Middle frontal gyrus (tissue), 1 donor: ENCODE measurements around the gene GBGT1.

Experiments
- DNase-seq: peaks from one replicate; pipeline ENCODE4 v3.0.0-alpha.2; 2015; ENCODE audit warnings: low spot score; ENCODE audit errors: extremely low spot score

Gene GBGT1

DNA sequence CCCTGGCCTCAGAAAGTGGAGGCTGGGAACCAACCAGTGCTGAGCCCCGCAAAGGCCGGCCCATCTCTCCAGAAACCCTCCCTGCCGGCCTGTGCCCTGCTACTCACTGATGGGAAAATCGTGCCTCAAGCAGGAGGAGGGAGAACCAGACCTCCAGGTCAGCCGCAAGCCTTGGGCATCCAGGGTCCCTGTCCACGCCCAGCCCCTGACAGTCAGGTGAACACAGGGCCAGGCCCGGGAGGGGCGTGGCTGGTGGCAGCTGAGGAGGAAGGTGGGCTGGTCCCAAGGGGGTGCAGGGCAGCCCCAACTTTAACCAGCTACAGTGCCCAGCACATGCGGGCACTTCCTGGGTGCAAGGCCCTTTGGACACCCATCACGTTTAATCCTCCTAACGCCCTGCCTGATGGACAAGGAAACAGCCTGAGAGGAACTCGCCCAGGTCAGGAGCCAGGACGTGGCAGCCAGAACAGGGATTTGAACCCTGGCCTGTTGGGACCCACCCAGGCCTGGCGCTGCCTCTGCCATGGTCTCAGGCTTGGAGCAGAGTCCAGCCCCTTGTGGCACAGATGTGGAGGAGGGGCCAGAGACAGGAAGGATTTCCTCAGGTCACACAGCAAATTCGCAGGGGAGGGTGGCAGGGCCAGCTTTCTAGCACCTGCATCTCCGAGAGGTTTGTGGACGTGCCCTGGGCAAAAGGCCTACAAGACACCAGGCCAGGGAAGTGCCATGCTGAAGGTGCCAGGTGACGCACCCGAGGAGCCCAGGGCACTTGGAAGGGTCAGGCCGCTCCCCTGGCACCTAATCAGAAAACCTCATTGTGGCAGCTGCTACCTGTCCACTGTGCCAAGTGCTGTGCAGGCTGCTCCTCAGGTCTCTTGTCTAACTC is 47.1 kb downstream of the GBGT1 start:
- DNase-seq, result no peak

DNA sequence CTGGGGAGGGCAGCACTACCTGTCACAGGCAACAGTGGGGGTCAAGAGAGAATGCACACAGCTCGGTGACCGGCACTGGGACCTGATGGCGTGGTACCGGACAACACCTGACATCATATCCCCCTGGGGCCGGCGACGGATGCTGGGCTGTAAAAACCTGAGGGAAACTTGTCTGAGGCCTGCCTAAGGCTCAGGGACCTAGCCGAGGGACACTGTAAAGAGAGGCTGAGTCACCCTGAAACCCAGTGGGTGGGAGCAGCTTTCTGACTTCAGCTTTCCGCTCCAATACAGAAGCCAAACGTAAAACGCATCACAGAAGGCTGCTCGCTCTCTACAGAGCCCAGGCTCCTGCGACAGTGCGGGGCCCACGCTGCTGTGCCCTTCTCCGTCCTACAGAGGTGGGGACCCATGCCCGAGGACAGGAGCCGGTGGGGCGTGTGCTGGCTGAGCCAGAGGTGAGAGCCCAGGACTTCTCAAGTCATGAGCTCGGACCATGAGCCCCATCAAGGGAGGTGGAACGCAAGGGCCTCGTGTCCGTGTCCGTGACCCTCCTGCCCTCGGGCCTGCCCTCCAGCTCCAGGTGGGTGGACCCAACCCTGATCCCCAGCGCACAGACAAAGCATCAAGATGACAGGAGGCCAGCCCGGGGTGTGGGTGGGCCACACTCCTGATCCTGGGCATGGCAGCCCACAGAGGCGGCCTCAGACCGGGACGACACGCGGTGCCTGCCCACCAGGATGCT is 47.9 kb downstream of the GBGT1 start:
- no peak for DNase-seq

DNA sequence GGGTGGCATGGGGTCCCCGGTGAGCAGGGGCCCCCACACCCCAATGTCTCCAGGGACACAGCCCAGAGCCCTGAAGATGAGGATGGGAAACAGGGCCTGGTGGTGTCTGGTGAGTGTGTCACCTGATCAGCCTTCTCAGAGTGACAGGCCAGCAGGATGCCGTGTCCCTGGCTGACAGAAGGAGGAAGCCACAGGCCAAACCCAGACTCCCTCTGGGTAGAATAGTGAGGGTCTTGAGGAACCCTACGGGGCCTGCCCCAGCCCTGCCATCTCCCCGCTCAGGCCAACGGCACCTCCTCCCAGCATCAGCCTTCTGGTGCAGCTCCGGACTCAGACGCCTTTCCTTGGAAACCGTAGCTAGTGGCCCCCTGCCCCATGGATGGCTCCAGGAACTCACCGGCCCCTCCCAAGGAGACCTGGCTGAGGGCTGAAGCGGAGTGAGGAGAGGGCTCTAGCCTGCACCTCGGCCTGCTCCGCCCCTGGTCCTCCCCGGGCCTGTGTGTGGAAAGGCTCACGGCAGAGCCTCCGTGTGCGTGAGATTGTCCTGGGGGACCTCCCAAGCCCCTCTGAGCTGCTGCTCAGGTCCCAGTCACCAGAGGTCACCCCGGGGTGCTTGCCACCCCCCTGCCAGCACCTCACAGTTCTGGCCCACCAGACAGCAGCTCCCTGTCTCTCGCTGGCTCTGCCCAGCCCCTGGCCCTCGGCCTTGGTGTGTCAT is 48.7 kb downstream of the GBGT1 start:
- DNase-seq, result no peak

DNA sequence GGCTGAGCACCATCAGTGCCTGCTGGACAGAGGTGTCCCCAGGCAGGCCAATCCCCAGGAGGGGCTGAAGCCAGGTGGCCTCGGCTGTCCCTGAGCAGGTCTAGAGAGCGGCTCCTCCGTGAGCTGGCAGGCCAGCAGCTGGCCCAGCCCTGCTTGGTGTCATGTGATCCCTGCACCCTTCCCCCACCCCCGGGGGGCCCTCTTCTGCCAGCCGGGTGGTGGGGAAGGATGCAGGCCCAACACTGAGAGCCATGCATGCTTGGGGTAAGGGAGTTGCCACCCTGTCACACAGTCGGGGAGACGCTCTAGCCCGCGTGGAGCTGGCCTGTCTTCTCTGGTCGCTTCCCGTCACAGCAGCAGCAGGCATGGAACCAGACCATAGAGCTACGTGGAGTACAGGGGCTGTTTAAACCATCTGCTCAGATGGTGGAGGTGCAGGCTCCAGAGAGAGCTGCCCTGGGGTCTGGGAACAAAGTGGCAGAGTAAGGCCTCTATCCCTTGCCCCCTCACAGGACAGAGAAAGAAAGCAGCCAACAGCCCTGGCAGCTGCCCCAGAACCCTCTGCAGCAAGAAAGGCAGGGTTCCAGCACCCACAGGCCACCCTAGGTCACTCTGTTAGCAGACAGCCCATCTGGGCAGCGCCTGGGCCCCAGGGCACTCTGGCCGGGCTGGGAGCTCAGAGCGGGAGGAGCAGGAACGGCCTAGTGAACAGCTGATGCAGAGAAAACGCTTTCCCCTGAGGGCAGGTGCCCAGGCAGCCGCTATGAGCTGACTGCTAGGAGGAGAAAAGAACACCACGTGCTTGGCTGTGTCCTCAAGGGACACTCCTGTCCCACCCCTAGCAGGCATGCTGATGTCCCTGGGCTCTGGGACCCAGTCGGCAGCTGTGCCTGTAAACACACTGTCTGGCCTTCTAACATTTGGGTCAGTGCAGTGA is 49.5 kb downstream of the GBGT1 start:
- no peak for DNase-seq

DNA sequence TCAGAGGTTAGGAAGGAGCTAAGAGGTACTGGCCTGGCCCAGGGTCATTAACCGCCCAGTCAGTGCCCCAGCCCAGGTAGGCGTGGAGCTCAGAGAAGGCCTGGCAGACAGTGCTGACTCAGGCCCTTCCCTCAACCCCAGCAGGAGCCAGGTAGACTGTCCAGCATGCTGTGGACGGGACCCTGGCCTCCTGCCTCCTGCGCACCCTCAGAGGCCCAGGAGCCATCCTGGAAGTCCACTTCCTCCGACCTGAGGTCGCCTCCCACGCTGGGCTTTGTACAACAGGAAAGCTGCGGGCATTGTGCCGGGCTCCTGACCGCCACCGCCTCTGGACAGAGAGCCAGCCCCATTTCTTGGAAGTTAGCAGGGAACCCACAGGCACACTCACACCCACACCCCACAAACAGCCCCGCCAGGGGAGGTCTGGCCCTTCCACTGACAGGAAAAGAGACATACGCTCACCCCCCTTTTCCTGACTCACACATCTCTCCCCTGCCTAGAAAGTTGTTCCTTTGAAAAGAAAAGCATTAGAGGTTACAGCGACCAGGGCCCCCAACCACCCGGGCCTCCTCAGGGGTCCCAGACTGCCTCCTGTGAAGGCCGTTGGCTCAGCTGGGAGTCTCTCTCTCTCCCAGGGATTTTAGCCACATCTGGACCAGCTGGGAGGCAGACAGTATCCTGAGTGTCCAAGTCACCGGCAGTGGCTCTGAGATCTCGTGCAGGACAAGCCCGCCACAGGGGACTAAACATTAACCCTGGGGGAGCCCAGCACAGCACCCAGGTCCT is 50.4 kb downstream of the GBGT1 start:
- DNase-seq, result no peak

DNA sequence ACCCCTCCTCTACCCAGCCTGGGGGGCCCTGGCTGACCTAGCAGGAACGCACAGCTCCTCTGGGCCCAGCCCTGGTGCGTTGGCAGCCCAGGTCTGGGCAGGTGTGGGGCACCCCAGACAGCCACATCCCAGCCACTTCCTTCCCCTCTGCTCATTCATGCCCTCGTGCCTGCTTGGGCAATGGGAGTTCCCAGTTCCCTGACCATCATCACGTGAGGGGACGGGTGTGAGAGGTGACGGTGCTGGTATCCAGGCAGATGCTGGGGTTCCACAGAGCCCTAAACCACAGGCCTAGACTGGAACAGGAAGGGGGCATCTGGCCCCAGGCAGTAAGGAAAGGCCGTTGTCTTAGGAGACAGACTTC is 51.1 kb downstream of the GBGT1 start:
- no peak for DNase-seq

DNA sequence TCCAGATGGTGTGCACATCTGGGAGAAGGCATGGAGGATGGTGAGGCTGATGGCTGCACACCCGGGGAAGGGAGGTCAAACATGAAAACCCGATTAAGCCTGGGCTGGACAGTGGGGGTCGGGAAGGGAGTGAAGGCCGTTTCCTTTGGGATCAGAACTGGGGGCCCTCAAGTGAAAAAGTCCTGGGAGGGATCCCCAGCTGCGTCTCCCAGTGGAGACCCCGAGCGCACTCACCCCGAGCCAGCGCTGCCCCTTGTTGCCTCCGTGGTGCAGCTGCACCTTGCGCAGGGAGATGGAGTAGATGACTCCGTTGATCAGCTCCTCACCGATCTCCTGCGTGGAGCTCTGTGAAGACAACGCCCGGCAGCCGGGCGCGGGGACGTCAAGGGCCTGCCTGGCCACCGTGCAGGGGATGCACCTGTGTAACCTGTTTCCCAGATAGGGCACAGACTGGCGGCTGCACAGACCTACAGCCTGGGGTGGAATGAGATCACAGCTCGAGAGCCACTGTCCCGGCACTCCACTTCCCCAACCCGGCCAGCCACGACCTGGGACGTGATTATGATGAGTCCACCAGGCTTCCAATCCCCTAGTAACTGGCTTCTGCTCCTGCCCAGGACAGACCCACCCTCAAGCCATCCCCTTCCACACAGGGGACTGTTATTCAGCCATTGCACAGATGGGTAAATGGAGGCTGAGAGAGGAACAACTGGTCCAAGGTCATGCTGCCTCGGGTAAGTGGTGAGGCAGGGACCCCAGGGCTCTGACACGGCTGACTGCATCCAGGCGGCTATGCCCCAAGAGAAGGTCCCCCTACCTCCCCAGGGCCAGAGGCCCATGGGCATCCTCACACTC is 51.7 kb downstream of the GBGT1 start:
- DNase-seq, result no peak

DNA sequence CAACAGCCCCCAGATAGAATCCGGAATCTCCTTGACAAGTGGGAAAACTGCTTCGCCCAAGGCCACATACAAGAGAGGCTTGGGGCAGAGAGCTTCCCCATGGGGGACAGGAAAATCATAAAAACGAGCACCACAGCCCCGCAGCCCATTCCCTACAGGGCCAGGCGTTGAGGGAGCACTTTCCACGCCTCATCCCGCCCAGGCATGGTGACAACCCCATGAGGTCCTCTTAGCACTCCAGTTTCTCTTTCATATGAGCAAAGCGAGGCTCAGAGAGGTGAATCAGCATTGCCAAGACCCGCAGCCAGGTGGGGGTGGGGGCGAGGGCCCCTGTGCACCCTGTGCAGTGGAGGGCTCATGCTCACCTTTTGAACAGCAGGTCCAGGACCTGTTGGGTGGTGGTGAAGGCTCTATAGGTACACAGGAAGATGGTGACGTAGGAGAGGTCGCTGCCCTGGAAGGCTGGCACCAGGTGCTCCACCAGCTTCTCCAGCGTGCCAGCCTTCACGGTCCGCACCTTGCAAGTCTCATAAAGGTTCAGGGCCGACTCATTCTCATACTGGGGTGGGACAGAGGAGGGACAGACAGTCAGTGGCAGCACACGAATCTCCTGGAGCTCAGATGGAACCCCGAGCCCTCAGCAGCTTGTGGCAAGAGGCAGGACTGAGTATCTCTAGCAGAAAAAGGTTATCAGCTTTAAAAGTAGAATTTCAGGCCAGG is 53.6 kb downstream of the GBGT1 start:
- no peak for DNase-seq

DNA sequence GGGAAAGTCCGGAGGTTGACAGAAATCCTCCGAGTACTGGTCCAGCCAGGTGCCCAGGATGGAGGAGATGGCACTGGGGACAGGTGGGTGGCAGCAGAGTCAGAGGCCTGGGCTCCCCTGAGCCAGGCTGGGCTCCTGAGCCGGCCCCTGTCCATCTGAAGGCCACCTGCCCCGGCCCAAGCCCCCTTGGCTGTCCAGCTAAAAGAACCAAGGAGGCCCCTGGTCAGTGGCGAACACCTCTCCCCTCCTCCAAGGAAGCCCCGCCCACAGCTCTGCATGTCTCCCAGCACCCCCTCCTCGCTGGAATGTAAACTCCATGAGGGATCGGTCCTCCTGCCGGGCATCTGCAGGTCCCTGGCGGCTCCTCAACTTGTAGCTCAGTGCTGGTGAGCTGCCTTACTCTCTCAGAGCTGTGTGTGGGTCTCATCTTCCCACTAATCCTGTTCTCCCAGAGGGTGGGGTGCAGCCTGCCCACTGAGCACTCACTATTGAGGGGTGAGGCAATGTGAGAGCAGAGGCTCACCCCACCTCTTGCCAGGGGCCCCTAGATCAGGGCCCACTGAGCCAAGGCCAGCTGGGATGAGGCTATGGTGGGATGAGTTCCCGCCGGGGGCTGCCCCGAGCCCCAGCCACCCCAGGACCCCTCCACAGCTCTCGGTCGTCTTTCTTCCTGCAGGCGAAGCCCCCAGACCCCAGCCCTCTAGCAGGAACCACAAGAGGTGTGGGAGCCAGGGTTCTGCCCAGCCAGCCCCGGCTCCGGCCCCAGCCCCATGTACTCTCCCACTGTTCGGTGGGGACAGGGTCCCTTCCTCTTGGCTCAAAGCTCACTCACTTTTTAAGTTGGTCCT is 54.7 kb downstream of the GBGT1 start:
- DNase-seq, result no peak

DNA sequence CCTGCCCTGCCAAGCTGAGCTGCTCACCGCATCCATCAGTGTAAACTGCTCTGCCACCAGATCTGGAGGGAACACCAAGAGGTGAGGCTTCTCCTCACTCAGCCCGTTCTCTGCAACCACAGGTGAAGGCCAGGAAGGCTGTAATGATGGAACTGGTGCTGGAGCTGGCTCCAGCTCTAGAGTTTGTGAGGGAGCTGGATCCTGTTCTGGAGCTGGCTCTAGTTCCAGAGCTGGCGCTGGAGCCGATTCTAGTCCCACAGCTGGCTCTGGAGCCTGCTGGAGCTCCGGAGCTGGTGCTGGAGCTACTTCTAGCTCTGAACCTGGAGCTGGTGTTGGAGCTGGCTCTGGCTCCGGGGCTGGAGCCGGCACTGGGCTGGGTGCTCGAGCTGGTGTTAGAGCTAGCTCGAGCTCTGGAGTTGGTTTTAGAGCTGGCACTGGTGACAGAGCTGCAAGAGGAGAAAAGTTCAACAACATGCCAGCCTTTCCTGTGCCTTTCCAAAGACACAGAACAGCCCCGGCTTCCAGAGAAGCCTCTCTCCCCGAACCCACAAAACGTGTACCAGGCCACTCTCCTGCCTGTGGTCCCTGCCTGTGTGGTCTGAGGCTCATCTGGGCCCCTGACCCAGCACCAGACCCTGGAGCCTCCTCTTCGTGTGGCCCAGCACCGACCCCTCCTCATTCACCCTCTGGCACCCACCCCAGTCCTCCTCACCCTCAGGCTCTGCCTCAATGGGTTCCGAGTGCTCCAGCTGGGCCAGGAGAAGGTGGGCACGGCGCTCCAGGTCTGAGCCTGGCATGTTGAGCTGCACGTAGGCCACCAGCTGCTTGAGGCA is 55.5 kb downstream of the GBGT1 start:
- no peak for DNase-seq

DNA sequence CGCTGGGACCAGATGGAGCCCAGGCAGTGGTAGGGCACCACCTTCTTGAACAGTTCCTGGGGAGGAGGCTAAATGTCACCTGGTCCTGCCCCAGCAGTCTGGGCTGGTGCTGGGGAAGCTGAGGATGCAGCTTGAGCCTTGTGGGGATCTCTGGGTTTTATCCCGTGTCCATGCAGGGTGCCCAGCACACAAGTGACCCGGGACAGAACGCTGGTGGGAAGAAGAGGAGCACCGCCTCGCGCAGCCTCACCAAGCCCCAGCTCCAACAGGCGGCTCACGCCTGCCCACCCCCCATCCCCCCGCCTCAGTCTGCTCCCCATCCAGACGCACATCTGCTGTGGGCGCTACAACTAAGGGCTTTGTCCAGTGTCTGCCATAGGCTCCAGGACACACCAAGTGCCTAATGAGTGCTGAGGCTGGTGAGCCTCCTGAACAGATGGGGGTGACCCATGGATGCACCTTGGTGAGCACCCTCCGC is 56.4 kb downstream of the GBGT1 start:
- DNase-seq, result no peak

DNA sequence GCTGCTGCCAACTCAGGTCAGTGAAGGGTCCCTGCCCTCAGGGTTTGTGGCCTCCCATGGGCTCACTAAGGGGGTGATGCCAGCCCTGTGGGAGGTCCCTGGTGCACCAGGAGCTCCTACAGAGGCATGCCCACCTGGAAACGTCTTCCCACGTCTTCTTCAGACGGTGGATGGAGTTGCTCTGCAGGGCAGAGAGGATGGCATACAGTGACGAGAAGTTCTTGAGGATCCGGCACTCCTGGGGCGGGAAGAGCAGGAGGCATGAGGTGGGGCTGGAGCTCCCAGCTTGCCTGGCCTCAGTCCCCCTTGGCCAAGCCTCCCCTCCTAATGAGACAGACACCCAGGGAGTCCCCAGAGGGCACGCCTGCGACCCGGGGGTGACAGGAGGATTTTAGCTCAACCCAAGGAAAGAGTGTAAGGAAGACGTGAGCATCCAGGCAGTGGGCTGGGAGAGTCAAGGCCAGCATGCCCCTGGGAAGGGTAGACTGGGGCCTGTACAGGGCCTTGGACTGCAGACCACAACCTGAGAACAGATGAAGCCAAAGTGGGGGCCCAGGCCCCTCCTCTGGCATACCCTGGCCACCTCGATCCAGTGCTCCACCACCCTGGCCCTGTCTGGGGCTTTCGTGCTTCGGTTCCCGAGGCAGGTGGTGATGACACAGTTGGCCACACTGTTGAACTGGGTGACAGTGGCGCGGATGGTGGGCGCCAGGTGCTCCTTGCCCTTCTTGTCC is 57.0 kb downstream of the GBGT1 start:
- no peak for DNase-seq

DNA sequence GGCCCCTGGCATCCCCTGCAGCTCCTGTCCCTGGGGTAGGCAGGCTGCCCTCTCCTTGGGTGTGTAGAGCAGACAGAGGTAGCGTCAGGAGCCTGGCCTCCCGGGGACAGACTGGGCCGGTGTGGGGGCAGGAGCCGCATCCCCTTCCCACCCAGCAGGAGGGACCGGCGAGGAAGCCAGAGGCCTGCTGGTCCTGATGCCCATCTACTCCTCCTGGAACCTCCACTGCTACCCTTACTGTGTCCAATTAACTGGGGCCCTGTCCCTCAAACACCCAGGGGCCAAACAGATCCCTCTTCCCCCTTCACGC is 58.3 kb downstream of the GBGT1 start:
- no peak for DNase-seq

DNA sequence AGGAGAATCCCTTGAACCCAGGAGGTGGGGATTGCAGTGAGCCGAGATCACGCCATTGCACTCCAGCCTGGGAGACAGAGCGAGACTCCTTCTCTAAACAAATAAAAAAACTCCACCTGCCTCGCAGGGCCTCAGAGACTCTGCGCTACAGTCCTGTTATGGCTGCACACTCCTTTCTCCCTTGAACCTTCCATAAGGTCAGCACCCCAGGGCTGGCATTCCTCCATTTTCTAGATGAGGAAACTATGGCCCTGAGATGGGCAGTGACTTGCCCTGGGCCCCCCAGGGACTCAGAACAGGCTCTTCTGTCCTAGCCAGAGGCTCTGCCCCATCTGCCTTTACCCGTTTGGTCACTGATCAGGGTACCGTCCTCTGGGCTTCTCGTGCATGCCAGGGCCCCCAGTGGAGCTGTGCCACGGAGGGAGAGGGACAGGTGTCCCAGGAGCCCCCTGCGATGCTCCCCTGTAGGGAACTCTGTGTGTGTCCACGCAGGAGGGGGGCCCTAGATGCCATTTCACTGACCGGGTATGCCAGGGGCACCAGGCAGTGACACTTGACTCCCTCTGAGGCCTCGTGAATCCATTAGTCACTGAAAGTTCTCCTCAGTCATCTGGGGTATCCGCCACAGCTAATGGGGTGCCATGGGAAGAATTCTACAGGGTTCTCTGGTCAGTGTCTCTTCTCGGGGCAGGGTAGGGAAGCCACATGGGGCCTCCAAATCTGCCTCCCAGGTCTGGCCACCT is 58.8 kb downstream of the GBGT1 start:
- no peak for DNase-seq

DNA sequence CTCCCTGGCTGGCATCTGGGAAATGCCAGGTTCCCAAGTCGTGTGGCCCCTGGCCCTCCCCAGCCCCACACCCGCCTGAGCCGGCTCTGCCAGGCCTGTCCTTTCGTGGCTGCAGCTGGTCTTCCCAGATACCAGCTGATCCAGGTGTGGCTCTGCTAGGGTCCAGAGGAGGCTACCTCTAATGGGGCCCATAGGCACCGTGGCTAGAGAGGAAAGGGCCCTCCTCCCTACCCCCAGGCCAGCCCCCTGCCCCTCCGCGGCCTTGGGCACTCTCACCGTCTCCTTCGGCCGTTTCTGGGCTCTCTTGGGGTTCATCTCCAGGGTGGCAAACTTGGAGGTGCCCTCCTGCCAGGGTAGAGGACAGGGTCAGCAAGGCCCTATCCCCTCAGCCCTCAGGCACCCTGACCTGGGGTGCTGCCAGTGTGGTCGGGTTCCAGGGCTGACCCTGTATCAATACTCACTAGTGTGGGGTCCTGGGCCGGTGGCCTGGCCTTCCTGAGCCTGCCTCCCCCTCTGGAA is 59.7 kb downstream of the GBGT1 start:
- DNase-seq, result no peak
